ENCODE data around the gene PLD1.
"Not testable (repeated sequence)": the region's sequence is repeated elsewhere in the genome, so short reads cannot be mapped to it uniquely, and the experiment has no call there.

Gene PLD1

GRCh38 chr3:171632766-171633165, 177.5 kb downstream of the PLD1 start:
- H3K4me3 ChIP-seq (ENCODE audit: low read depth, low read length): no peak overlapping the region
- no peak for DNase-seq (ENCODE audit: low read depth)
- no peak for TF ChIP-seq MYC (IDR thresholded peaks at IDR 0.05; ENCODE audit: low read depth, low read length)
- TF ChIP-seq, protein P1, sequence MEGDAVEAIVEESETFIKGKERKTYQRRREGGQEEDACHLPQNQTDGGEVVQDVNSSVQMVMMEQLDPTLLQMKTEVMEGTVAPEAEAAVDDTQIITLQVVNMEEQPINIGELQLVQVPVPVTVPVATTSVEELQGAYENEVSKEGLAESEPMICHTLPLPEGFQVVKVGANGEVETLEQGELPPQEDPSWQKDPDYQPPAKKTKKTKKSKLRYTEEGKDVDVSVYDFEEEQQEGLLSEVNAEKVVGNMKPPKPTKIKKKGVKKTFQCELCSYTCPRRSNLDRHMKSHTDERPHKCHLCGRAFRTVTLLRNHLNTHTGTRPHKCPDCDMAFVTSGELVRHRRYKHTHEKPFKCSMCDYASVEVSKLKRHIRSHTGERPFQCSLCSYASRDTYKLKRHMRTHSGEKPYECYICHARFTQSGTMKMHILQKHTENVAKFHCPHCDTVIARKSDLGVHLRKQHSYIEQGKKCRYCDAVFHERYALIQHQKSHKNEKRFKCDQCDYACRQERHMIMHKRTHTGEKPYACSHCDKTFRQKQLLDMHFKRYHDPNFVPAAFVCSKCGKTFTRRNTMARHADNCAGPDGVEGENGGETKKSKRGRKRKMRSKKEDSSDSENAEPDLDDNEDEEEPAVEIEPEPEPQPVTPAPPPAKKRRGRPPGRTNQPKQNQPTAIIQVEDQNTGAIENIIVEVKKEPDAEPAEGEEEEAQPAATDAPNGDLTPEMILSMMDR (IDR thresholded peaks at IDR 0.05; ENCODE audit: low read depth, low read length): no peak
- TF ChIP-seq POLR2A (IDR thresholded peaks at IDR 0.05; ENCODE audit: extremely low read depth, insufficient read length): no peak
- TF ChIP-seq MAX (IDR thresholded peaks at IDR 0.05; ENCODE audit: low read depth, low read length): no peak

- DNase-seq (ENCODE audit: low read depth); H3K4me3 ChIP-seq (ENCODE audit: low read depth, low read length): not testable (repeated sequence)
Measured at GRCh38 chr3:171626799-171627198, 183.5 kb downstream of the PLD1 start.

DNA sequence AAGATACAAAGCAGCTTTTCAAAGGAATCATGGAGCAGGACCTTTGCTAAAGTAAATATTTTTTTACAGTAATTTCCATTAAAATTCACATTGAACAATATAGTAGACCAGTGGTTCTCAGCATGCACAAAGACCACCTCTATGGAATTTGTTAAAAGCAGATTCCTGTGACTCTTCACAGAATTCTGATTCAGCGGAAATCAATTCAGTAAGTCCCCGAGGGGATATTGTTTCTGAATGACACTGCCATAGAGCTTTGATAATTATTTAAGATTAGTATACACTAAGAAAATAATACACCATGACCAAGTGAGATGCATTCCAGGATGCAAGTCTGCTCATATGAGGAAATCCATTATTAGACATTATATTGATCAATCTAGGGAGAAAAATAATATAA, 188.2 kb downstream of the PLD1 start:
- TF ChIP-seq, protein P1 (IDR thresholded peaks at IDR 0.05; ENCODE audit: low read depth, low read length): no peak
- no peak for TF ChIP-seq MAX (IDR thresholded peaks at IDR 0.05; ENCODE audit: low read depth, low read length)
- no peak for TF ChIP-seq POLR2A (IDR thresholded peaks at IDR 0.05; ENCODE audit: extremely low read depth, insufficient read length)
- no peak for TF ChIP-seq MYC (IDR thresholded peaks at IDR 0.05; ENCODE audit: low read depth, low read length)
- no peak for DNase-seq (ENCODE audit: low read depth)
- H3K4me3 ChIP-seq (ENCODE audit: low read depth, low read length): no peak overlapping the region

DNA sequence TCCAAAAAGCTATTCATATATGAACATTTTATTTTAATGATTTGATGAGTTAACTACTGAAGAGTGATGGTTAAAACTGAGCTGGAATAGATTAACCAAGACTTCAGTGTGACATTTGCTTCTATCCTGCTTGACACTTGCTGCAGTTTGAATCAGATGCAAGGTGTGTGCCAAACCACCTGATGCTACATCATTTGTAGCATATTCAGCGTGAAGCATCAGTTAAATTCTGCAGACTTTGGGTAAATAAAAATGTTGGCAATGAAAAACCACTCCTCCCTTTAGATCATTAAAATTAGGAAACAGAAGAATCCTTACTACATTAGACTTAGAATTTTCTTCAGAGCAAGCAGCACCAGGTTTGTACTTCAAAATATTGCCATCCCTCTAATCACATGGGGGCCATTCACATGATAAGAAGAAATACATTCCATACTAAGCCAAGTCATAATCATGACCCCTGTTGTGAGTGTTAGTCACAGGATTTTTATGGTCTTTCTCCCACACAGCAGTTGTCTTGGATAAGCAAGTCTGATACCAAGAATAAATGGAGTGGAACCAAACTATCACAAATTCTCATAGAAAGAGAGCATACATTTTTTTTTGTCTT, 189.4 kb downstream of the PLD1 start:
- no peak for DNase-seq (ENCODE audit: low read depth)
- no peak overlapping the region for H3K4me3 ChIP-seq (ENCODE audit: low read depth, low read length)
- TF ChIP-seq MAX (IDR thresholded peaks at IDR 0.05; ENCODE audit: low read depth, low read length) (no peak), POLR2A (IDR thresholded peaks at IDR 0.05; ENCODE audit: extremely low read depth, insufficient read length) (no peak), MYC (IDR thresholded peaks at IDR 0.05; ENCODE audit: low read depth, low read length) (no peak)
- TF ChIP-seq, protein P1 (IDR thresholded peaks at IDR 0.05; ENCODE audit: low read depth, low read length): no peak

GRCh38 chr3:171616798-171617197, 193.5 kb downstream of the PLD1 start:
- TF ChIP-seq POLR2A (IDR thresholded peaks at IDR 0.05; ENCODE audit: extremely low read depth, insufficient read length) (no peak), MAX (IDR thresholded peaks at IDR 0.05; ENCODE audit: low read depth, low read length) (no peak), MYC (IDR thresholded peaks at IDR 0.05; ENCODE audit: low read depth, low read length) (no peak)
- TF ChIP-seq, protein P1 (IDR thresholded peaks at IDR 0.05; ENCODE audit: low read depth, low read length): no peak
- no peak for DNase-seq (ENCODE audit: low read depth)
- H3K4me3 ChIP-seq (ENCODE audit: low read depth, low read length): no peak overlapping the region

- peak; percentile 17 for DNase-seq (ENCODE audit: low read depth)
- TF ChIP-seq POLR2A (IDR thresholded peaks at IDR 0.05; ENCODE audit: extremely low read depth, insufficient read length): no peak
- TF ChIP-seq, protein P1 (IDR thresholded peaks at IDR 0.05; ENCODE audit: low read depth, low read length): no peak
- no peak for TF ChIP-seq MYC (IDR thresholded peaks at IDR 0.05; ENCODE audit: low read depth, low read length)
- TF ChIP-seq MAX (IDR thresholded peaks at IDR 0.05; ENCODE audit: low read depth, low read length): no peak
- no peak overlapping the region for H3K4me3 ChIP-seq (ENCODE audit: low read depth, low read length)
Measured at GRCh38 chr3:171615686-171616085, 194.6 kb downstream of the PLD1 start.

All from NB4 (cell line).